ENCODE results near the gene JAKMIP3.

Gene JAKMIP3

DNA sequence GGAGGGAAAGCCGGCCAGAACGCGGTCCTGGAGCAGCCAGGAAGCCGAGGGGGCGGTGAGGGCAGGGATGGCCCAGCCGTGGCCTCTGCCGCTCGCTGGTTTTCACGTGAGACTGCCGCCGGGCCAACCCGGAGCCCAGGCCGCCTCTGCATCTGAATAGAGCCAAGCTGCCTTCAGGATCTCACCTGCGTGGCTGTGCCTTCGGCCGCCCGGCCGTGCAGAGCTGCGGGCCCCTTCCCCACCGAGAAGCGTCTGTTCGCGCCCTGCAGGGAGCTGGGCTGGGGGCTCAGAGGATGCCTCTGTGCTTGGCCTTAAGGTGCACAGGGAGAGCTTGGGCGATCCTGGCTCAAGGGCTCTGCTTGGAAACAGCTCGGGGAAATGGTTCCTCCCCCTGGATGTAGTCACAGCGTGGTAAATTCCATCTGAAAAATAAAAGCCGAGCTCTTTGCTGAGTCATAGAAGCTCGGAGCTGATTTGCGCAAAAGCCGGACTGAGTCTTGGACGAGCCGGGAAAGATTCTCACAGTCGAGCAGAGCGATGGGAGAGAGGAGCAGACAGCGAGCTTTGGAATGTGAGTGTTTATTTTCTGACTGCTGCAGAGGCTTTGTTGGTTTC is at the start of gene JAKMIP3:
Gene JAKMIP3 (plus strand): TSS at position 456 of the 615 bp plus-strand sequence. CDS start 38,863 bp downstream, outside the sequence.
- no peak for DNase-seq

DNA sequence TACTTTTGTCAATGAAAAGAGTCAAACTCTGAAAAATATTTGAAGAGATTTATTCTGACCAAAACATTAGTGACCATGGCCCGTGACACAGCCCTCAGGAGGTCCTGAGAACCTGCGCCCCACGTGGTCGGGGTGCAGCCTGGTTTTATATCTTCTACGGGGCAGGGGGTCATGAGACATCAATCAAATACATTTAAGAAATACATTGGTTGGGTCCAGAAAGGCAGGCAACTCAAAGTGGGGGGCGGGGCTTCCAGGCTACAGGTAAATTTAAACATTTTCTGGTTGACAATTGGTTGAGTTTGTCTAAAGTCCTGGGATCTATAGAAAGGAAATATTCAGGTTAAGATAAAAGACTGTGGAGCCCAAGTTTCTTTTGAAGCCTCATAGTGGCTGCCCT is 49.2 kb upstream of the JAKMIP3 start:
- DNase-seq = no peak

DNA sequence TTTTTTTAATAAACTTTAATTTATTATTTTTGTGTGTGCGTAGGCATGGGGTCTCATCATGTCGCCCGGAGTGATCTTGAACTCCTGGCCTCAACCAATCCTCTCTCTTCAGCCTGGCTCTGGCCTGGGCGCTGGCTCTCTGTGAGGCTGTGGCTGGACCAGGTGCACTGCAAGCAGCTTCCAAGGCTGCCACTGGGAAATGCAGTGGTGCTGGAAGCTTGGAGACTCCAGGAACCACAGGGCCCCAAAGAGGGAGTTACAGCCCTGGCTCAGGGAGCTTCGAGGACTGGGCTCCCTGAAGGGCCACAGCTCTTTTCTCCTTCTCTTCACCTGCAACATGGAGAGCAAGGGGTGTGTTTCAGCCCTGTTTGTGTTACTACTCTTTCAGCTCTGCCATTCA is 47.3 kb upstream of the JAKMIP3 start:
- no peak for DNase-seq

DNA sequence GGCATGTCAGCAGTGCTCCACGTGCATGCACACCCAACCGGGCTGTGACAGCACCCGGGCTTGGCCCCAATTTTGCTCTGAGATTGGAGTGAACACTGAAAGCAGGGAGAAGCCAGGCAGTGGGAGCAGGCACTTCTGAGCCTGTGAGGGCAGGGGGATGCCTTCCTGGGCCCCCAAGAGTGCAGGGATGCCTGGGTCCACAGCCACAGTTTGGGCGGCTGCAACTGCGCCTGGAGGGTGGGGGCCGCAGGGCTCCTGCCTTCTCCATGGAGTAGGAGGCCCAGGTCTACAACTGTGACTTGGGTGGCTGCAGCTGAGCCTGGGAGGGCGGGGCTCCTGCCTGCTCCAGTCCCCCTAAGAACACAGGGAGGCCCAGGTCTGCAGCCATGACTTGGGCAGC is 46.4 kb upstream of the JAKMIP3 start:
- DNase-seq = no peak

DNA sequence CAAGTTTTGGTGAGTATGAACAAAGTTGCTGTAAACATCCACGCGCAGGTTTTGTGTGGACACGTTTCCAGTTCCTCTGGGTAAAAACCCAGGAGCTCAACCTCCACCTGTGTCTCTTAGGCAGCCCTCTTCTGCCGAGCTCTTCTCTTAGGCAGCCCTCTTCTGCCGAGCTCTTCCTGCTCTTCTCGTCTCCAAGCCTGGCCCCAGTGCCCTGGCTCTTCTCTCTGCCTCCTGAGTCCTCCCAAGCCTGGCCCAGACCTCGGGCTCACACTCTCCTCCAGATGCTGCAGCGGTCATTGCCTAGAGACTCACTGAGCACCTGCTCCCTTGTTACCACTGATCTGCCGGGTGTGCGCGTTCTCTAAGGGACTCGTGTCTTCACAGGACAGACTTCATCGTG is 45.3 kb upstream of the JAKMIP3 start:
- no peak for DNase-seq

DNA sequence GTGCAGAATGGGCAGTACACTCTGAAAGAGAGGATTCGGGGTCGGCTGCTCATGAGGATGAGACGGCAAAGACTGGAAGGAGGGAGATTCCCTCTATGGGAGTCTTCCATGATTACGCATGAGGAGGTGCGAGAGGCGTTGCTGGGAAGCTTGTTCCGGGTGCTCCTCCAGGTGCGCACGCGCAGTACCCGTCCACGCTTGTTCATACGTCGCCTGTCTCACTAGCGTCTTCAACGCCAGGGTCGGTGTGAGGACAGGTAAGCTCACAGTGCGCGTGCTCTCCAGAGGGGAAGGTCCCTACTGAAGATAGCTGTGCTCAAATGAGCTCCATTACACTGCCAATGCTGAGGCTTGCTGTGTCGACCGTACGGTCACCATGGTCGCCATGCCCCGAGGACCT is 44.7 kb upstream of the JAKMIP3 start:
- DNase-seq = no peak

DNA sequence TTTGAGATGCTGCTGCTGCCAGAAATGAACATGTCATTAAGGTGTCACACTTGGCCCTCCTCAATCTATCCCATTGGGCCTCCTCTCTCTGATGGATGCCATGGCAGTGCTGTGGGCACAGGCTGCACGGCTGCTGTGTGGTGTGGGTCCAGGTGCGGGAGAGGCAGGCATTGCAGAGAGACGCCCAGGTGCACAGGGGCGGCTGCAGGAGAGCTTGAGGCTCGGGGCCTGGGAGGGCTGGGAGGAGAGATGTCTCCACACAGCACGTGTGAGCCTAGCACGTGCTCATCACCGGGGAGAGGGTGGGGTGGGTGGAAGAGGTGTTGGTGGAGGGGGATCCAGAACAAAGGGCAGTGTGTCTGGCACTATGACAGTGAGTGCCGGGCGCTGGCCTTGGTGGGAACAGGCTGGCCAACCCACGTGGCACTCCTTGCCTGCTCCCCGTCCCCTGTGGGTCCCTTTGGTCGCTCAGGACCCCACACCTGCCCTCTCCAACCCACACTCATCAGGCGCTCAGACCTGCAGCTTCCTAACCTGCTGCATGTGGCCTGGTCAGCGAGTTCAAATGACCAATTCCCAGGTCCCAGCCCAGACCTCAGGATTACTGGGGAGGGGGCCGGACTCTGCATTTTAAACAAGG is 44.1 kb upstream of the JAKMIP3 start:
- no peak for DNase-seq

DNA sequence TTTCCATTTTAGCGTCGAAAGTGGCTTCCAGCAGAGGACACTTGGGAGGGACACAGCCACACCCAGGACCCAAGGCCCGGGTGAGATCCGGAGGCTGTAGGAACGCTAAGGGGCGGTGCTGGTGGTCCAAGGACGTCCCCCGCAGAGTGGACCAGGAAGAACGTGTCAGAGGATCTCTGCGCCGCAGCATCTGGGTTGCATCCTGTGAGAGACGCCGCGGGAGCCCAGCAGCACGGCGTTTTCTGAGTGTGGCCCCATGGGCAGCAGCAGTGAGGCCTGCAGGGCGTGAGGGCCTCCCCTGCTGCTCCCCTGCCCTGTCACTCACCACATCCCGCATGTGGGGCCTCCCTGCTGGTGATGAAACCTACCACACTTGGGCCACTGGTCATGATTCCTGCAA is 43.5 kb upstream of the JAKMIP3 start:
- DNase-seq = no peak

DNA sequence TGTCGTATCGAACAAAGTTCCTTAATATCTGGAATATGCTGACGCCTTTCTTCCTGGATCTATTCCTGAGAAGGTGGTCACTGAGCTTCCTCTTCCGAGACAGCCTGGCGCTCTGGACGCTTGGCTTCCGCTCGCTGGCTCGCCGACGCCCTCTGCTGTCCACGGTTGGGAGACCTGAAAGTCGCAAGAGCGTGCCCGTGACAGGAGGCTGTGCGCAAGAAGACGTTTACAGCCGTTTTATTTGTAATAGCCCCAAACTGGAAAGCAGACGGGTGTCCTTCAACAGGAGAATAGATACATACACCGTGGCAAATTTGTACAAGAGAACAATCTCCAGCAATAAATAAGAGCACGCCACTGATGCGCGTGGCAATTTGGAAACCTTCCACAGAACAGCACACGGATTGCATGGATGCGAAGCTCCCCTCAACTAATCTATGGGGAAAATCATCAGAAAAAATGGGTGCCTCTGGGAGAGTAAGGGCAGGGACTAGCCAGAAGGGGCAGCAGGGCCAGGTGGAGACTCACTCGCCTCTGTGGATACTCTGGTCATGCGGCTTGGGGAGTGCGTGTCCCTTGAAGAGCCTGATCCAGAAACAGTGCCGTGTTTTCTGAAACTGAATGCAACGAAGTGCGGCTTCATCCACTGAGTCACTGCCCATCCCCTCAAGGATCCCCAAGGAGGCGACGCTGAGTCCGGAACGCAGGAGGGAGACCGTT is 42.5 kb upstream of the JAKMIP3 start:
- DNase-seq = peak; percentile 80

DNA sequence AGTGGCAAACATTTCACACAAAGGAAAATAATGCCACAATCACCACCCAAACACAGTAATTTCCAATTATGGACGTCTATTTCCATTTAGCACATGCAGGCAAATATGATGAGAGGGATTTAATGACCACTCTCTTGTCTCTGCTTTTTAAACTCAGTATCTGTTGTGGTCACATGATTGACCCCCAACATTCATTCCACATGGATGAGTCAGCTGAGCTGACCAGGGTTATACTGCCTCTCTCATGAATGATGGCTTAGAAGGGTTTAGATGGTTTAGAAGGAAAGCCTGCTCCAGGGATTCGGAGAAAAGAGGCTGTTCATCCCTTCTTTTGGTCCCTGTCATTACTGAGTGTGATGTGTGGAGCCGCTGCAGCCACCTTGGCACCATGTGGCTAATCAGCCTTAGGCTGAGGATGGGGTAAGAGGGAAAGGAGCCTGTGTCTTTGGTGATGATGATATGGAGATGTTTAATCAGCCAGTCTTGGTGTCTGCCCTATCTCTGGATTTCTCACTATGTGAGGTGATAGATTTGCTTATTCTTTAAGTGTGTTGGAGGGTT is 38.2 kb upstream of the JAKMIP3 start:
- DNase-seq = no peak

DNA sequence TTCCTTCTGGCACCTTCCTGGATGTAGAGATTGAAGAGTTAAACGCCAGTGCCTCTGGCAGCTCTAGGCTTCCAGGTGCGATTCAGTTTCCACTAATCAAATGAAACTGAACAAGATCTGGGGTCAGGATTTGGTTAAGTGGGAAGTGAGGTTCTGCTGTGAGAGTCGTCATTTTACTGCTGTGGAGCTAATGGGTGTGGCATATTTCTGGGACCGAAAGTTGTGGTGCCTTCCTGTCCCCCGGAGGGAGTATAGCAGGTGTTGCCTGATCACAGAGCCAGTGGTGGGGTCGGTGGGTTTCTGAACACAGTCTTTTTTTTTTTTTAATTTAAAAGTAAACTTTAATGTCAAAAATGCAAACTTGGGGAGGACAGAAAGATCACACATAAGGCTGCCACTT is 37.0 kb upstream of the JAKMIP3 start:
- no peak for DNase-seq

DNA sequence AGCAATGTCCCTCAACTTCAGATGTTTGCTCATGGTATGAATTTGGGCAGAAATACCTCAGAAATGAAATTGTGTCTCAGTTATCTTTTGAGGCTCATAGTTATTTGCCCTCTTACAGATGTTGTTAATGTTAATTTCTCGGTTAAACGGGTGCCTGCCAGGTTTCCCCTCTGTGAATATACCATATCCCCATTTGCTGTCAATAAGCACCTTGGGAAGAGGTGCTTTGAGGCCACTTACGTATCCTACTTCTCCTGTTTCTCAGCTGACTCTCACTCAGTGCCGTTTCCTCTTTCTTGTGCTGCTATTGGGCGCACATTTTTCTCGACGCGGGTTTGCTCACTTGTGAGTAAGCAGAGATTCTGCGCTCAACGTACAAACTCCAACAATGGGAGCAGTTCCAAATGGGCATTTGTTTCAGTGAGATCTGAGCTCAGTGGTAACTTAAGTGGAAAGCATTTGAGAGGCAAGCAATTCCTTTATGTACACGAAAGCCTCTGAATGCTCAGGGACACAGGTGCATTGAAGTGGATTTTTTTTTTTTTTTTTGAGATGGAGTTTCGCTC is 34.8 kb upstream of the JAKMIP3 start:
- DNase-seq = no peak

DNA sequence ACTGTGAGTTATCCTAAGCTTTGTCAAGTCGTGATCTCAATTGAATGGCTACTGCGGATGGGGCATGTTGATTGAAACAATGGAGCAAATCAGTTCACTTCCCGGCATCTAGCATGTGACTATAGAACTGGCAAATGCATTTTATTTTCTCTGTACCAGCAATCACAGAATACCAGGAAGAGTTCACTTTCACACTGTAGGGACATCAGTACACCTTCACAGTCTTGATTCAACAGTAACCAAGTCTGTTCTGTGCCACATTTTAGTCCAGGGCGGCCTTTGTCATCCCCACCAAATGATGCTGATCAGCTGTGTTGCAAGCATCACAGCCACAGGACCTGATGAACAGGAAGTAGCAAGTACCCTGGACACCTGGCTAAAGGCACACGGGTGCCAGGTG is 32.1 kb upstream of the JAKMIP3 start:
- no peak for DNase-seq

DNA sequence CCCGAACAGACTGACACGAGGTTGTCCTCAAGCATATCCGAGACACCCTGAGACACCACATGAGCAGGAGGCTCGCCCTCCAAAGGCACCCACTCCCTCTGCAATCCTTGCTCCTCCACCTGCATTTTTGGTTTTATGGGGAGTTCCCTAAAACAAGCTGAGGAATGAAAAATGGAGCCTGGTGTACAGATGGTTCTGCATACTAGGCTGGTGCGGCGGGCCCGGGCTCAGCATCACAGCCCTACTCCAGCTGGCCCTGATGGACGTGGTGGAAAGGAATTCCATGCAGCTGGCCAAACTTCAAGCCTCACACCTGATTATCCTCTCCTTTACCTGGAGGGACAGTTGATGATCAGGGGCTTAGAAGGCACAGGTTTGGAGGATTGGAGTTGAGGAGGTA is 30.3 kb upstream of the JAKMIP3 start:
- DNase-seq = no peak

DNA sequence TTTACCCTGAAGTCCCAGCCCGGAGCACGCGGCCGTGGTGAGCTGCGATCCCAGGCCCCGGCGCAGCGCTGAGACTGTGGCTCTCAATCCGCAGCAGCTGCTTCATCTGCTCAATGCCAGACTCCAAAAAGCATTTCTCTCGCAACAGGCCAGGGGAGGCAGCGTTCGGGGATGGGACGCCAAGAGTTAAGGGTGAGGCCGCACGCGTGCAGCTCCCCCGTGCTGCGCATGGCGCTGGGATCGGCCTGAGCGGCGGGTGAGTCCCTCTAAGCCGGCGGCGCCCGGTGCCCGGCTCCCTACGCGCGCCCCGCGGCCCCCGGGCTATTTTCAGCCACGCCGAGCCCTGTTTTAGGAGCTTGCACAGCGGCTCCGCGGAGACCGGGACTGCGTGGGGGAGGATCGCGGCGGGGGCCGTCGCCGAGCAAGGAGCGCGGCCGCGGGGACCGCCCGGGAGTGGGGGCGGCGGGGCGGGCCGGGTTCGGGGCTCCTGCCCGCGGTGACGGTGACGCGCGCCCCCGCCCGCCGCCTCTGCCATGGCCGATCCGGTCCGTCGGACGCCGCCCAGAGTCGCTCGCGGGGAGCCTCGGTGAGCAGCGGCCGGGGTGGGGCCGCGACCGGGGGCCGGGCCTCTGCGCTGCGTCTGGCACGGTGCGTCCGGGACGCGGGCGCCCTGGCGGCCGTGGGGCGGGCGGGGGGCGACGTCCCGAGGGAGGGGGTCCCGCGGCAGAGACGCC is 29.4 kb upstream of the JAKMIP3 start:
- DNase-seq = no peak

DNA sequence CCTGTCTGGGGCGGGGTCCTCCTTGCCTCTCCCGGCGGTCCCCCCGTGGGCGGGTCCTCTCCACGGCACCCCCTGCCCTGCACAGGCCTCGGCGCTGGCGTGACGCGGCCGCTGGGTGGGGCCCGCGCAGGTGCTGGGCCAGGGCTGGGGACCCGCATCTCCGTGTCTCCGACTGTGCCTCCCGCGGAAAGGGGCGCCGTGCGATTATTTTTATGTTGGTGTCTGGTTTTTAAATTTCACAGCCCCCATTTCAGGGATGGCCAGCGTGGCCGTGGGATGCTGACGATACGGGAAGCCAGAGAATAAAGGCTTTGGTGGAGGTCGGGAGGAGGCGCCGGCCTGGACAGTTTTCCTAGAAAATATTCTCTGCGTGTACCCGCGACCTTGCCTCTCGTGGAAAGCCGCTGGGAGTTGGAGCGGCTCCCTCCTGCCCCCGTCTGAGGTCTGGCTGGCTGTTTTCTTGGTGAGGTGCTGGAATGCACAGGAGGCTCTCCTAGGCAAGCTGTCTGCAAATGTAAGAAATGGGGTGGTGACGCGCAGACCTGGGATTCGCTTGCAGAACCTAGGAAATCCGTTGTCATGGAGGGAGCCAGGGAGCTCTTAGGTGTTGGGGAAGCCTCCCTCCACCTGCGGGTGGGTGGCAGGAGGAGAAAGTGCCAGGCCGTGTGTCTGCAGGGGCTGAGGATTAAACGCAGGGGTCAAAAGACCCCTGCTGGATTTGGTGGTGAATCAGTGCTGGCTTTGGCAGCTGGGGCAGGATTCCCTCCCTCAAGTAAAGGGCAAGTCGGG is 28.7 kb upstream of the JAKMIP3 start:
- DNase-seq = peak; percentile 15

DNA sequence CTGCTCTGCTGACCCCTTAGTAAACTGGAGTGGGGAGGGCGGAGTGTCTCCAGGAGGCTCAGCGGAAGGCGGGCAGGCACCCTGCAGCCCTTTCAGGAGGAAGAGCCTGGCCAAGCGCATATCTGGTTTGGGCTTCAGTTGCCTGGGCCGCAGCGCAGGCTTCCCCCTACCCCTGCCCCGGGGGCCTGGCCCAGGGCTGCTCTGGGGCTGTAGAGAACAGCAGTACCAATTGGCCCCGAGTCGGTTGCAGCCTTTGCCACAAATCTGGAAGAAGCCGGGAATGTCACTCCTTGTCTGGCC is 28.1 kb upstream of the JAKMIP3 start:
- DNase-seq = no peak

DNA sequence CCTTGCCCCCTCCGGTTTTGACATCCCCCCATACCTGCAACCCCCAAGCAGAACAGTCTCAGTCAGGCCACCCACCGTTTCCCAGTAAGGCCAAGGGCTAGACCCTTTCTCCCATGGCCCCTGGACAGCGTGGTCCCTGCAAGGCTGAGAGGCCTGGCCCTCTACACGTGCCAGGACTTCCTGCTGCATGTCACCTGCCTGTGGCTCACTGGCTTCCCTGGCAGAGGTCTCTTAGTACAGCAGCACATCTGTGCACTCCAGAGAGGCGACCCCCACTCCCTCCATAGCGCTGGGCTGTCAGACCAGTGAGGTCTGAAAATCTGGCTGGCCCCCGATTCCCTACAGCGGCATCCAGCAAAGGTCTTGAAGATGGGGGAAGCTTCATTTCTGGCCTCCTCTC is 26.4 kb upstream of the JAKMIP3 start:
- no peak for DNase-seq

DNA sequence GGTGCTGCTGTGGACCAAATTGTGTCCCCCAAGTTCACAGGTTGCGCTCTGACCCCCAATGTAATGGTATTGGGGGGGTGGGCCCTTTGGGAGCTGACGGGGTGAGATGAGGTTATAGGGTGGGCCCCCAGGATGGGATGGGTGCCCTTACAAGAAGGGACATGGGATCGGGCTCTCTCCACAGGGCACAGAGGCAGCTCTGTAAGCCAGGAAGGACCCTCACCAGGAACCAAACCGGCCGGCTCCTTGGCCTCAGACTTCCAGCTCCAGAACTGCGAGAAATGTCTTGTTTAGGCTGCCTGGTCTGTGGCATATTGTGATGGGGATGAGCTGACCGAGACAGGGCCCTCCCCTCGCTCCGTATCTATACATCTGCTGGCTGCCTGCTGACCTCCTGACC is 25.7 kb upstream of the JAKMIP3 start:
- DNase-seq = no peak

DNA sequence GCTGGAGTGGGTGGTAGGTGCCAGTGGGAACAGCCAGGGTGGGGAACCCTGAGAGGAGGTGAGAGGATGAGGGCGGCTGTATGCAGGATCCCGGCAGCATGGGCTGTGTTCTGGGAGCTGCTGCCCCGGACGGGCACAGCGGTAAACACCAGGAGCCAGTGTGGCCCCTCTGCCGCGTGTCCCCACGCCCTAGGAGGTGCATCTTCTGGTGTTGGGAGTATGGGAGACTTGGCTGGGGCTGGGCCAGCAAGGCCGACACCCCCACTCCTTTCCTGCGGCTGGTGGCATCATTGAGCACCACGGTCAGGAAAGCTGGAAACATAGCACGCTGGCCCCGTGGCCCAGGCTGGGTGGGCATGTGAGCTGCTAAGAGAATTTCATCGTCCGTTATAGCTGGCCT is 24.4 kb upstream of the JAKMIP3 start:
- DNase-seq = no peak

DNA sequence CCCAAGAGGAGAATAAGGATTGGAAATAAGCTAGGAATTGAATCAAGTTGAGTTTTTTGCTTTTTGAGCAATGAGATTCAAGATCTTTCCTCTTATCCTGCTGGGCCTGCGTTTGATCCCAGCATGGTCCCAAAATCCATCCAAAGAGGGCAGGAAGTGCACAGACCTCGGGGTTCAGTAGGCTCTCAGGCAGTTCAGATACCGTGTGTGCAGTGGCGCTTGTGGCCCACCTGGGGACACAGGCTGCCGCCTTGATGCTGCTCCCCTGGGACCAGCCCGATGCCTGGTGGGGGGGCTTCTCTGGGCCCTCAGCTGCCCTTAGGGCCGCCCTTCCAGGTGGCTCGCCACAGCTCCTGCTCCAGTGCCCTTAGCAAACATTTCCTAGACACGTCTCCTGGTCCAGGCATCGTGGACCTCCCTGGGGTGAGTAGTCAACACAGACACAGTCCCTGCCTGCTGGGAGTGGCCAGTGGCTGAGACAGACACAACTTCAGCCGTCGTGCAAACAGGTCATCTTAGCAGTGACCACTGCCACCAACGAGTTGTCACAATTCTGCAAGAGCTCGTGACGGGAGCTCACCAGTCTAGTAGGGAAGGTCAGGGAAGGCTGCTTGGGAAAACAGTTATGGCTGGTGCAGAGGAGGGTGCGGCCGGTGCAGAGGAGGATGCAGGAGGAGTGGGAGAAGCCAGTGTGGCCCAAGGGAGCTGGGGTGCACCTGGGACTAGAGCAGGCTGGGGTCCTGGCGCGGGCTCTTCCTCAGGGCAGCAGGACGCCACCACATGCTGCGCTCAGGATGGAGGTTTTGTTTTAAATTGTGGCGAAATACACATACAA is 21.7 kb upstream of the JAKMIP3 start:
- no peak for DNase-seq

DNA sequence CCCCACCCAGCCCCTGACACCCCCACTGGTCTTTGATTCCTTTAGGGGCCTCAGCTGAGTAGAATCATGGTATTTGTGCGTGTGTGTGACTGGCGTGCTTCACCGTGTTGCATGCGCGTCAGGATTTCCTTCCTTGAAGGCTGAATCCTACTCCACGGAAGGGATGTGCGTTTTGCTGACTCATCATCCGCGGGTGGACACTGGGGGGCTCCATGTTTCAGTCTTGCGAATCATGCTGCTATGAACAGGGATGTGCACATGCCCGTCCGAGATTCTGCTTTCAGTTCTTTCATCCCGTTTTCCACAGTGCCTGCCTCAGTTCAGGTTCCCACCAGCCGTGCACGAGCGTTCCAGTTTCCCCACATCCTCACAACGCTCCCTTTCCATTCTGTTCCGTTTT is 20.9 kb upstream of the JAKMIP3 start:
- DNase-seq = no peak
